AG04449 (cell line): Measurements from ENCODE around the gene BTBD18.

Experiments
- CTCF ChIA-PET: fragments of 350-600 bp; formaldehyde crosslinking; extraction: SDS; loops from one replicate; lab custom pipeline; 2021; ENCODE audit warnings: antibody characterized with exemption; lab: Yijun Ruan, JAX
- POLR2A ChIA-PET: fragments of 400-600, 350-600 bp; formaldehyde crosslinking; extraction: SDS; loops from one replicate; lab custom pipeline; 2020; ENCODE audit warnings: antibody characterized with exemption, inconsistent platforms; lab: Yijun Ruan, JAX
- DNase-seq: peaks from one replicate; pipeline ENCODE4 v3.0.0-alpha.2; 2010; ENCODE audit warnings: low read depth, low spot score
- H3K4me3 ChIP-seq: 2 replicates; pipeline ENCODE4 v1.5.1; 2011; ENCODE audit warnings: low read depth, mild to moderate bottlenecking, control low read depth, low read length
- TF ChIP-seq, protein P1 (sequence below): IDR thresholded peaks from one replicate; pipeline ENCODE4 v1.5.1; 2011; ENCODE audit warnings: mild to moderate bottlenecking, moderate library complexity, low read length, control low read depth, inconsistent platforms; ENCODE audit not compliant: insufficient read depth; ENCODE audit errors: missing control alignments

The BTBD18 gene

DNA sequence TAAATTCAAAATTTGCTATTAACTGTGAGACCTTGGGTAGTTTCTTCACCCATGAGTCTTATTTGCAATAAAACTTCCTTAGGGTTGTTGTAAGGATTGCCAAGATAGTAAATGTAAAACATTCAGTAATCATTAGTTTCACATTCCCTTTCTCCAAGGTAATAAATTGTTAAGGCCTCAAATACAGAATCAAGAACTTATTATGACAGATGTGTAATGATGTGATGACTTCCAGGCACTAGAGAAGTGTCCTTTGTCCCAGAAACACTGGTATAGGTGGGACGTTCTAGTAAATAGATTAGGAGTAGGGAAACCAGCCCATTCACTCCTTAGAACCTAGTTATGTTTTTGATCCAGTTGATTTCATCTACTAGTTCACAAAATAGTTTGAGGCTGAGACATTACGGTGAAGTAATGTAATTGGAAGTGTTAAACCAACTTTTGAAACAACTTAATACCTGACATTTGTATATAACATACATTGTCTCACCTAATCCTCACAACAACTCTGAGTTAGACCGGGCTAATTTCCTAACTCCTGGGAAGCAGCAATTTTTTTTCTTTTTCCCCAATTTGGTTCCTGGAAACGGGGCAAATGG is 35.5 kb upstream of the BTBD18 start:
- H3K4me3 ChIP-seq = no peak overlapping the region
- DNase-seq = no peak
- CTCF ChIA-PET = interaction anchor here (1.3 to 1.4 kb wide), 2 partner anchors 13 to 15 kb away, joined by 4 to 13 read pairs; no protein-coding TSS in a partner anchor
- POLR2A ChIA-PET = interaction anchor here (1.0 kb wide), 1 partner anchor 9 kb away, joined by 5 read pairs; no protein-coding TSS in a partner anchor
- TF ChIP-seq, protein P1, sequence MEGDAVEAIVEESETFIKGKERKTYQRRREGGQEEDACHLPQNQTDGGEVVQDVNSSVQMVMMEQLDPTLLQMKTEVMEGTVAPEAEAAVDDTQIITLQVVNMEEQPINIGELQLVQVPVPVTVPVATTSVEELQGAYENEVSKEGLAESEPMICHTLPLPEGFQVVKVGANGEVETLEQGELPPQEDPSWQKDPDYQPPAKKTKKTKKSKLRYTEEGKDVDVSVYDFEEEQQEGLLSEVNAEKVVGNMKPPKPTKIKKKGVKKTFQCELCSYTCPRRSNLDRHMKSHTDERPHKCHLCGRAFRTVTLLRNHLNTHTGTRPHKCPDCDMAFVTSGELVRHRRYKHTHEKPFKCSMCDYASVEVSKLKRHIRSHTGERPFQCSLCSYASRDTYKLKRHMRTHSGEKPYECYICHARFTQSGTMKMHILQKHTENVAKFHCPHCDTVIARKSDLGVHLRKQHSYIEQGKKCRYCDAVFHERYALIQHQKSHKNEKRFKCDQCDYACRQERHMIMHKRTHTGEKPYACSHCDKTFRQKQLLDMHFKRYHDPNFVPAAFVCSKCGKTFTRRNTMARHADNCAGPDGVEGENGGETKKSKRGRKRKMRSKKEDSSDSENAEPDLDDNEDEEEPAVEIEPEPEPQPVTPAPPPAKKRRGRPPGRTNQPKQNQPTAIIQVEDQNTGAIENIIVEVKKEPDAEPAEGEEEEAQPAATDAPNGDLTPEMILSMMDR = no peak

DNA sequence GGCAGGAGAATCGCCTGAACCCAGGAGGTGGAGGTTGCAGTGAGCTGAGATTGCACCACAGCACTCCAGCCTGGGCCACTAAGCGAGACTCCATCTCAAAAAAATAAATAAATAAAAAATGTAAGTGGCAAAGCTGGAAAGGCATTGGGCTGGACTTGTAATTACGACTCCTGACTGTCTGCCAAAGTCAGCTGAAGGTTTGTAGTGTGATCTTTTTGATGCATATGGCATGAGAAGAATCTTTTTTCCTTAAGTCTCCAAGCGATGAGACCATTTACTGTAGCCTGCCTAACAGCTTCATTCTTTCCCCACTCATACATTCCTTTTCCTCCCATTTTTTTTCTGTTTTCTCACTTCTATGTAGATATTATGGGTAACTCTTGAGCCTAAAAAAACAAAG is 34.8 kb upstream of the BTBD18 start:
- ChIA-PET POLR2A (interaction anchor here (1.0 kb wide), 1 partner anchor 8 kb away, joined by 5 read pairs; no protein-coding TSS in a partner anchor), CTCF (interaction anchor here (1.3 to 1.4 kb wide), 2 partner anchors 14 to 15 kb away, joined by 4 to 13 read pairs; no protein-coding TSS in a partner anchor)
- H3K4me3 ChIP-seq = no peak overlapping the region
- DNase-seq = no peak
- TF ChIP-seq, protein P1 = no peak

DNA sequence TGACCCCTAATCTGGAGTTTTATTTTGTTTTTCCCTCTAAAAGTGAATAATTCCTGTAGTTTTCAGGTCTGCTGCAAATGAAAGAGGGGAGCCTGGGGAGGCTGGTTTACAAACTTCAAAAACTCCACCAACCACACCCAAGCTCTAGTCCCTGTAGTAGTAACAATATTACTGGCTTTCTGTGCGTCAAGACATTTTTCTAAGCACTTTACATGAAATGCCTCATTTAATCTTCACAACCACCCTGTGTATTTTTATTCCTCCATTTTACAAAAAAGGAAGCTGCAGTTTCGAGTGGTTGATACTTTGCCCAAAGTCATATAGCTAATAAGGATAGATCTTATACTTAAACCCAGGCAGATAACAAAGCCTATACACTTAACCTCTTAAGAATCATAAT is 33.5 kb upstream of the BTBD18 start:
- H3K4me3 ChIP-seq = no peak overlapping the region
- ChIA-PET POLR2A (interaction anchor here (1.3 kb wide), 1 partner anchor 23 kb away, joined by 6 read pairs; the partner anchor contains the start of gene CTNND1), CTCF (interaction anchor here (0.9 to 12.0 kb wide), 4 partner anchors 17 to 38 kb away, joined by 3 to 114 read pairs (median 5); partner anchors contain the start of gene BTBD18)
- TF ChIP-seq, protein P1 = no peak
- DNase-seq = no peak

DNA sequence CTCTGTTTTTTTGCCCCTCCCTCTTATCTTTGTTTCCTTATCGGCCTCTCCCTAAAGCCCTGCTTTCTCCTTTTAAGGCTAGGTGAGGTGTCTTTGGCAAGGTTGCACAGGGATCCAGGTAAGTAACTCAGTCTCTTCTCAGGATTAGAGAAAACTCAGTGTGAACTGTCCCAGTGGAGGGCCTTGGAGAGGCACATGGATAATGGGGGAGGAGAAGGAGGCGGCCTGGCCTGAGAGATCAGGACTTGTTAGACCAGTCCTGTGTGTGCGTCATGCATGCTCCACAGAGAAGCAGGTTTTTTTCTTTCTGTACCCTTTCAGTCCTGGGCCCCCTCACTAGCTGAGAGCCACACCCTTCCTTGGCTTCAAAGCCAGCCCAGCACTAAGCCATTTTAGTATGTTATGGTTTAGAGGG is 29.9 kb upstream of the BTBD18 start:
- H3K4me3 ChIP-seq = no peak overlapping the region
- no peak for DNase-seq
- TF ChIP-seq, protein P1 = no peak
- CTCF ChIA-PET = interaction anchor here (5.6 to 12.0 kb wide), 2 partner anchors 18 to 20 kb away, joined by 42 to 114 read pairs; partner anchors contain the start of gene CTNND1
- POLR2A ChIA-PET = interaction anchor here (1.5 kb wide), 1 partner anchor 20 kb away, joined by 4 read pairs; the partner anchor contains the start of gene CTNND1

DNA sequence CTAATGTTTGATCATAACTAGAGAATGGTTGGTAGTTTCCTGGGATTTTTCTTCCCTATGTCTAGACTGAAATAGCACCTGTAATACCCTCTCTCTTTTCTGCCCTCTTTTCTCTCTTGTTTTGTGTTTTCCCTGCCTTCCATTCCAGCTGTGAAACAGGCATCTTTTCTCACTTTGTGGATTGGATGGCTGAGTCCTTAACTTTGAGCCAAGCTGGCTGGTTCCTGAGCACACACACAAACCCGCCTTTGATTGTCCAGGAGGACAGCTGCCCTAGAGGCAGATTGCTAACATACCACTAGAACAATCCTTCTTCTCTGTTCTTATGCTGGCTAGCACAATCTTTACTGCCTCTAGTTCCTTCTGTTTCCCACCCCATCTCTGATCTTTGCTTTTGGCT is 27.7 kb upstream of the BTBD18 start:
- no peak overlapping the region for H3K4me3 ChIP-seq
- POLR2A ChIA-PET = interaction anchor here (1.0 to 2.1 kb wide), 4 partner anchors 12 to 18 kb away, joined by 4 to 14 read pairs (median 6); partner anchors contain the start of gene CTNND1
- TF ChIP-seq, protein P1 = no peak
- CTCF ChIA-PET = interaction anchor here (1.1 to 12.0 kb wide), 6 partner anchors 12 to 432 kb away, joined by 3 to 114 read pairs (median 4); partner anchors contain the start of gene CTNND1
- no peak for DNase-seq

DNA sequence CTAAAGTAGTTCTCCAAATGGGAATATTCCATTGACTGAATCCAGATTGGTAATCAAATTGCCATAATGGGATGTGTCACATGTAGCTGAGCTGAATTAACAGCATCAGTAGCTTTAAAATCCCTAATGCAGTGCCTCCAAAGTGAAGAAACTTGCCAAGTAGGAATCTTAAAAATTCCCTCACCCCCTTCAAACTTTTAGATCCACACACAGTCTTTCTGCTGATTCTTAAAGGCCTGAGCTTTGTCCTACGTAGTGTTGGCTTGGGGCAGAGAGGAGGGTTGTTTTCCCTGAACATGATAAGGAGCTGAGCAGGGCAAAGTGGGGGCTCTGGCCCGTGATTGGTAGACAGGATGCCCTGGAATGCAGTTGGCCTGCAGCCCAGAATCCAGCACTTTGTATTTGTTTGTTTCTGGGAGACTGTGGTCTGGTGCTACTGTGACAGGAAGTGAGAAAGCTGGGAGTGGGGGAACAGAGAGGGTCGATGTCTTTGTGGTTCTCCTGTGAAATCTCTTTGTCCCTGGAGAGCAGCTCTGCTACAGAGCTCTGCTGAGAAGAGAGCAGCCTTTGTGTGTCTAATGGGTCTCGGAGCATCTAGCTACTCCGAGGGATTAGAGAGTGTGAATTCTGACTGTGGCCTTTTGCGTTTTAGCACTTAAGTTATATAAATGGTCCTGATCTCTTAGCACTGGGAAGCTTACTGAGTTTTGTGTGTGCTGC is 26.9 kb upstream of the BTBD18 start:
- H3K4me3 ChIP-seq = peak overlapping the region; percentile 45
- TF ChIP-seq, protein P1 = no peak
- ChIA-PET CTCF (interaction anchor here (1.2 to 12.0 kb wide), 6 partner anchors 15 to 734 kb away, joined by 3 to 114 read pairs (median 4); partner anchors contain the start of gene CTNND1), POLR2A (interaction anchor here (1.0 to 2.1 kb wide), 5 partner anchors 8 to 17 kb away, joined by 4 to 14 read pairs (median 5); partner anchors contain the start of gene CTNND1)
- DNase-seq = peak; percentile 94
